ENCODE results near the gene FARSA. TPM values are rescaled to one million over a fixed set of nuclear protein-coding genes. Genes with fewer than 3 reads are reported as not detected.

Gene FARSA
- total and polyA plus RNA-seq, 2 of the 13 experiments (the other 11 are each of a cell fraction or from before 2014, with no cell fraction given) = 25.9 to 72.0 TPM

DNA sequence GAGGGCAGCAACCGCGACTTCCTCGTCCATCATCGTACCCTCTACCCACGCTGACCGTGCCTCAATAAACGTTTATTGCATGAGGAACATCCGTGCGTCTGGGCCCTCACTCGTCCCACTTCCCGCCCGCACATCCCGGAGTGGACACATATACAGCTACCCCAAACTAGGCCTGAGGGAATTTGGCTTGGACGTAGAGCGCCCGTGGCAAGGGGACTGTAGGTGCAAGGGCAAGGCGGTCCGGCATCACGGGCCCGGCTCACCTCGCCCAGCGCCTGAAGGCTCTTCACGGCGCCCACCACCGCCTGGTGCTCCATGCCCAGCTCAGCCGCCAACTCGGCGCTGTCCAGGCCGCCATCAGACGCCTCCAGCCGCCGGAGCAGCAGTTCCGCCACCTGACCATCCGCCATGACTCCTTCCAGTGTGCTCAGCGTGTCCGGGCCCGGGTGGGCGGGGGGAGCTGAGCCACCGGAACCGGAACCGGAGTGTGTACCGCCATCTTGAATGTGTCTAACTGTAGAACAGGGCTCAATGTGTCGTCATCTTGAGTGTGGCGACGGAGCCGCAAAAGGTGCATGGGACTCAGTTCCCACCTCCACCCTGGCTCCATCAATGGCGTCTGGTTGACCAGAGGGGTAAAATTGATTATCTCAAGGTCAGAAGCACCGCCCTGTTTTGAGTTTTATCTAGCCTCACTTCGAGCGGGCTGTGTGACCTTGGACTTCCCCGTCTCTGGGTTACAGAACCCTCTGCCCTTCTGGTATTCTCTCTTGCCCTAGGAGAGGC is at the start of gene FARSA (continued):
- TF ChIP-seq MTA3 (CRISPR knock-in tag; IDR thresholded peaks at IDR 0.05) = no peak
- no peak for TF ChIP-seq HOXA5 (CRISPR knock-in tag; IDR thresholded peaks at IDR 0.05)
- TF ChIP-seq, protein P1, sequence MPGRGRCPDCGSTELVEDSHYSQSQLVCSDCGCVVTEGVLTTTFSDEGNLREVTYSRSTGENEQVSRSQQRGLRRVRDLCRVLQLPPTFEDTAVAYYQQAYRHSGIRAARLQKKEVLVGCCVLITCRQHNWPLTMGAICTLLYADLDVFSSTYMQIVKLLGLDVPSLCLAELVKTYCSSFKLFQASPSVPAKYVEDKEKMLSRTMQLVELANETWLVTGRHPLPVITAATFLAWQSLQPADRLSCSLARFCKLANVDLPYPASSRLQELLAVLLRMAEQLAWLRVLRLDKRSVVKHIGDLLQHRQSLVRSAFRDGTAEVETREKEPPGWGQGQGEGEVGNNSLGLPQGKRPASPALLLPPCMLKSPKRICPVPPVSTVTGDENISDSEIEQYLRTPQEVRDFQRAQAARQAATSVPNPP (CRISPR knock-in tag; IDR thresholded peaks at IDR 0.05) = 0 out of 2 replicates have a peak, but pooled peaks have one; percentile 55
- 0 out of 2 replicates have a peak, but pooled peaks have one; percentile 15 for TF ChIP-seq MEIS2 (CRISPR knock-in tag; IDR thresholded peaks at IDR 0.05)
- TF ChIP-seq, protein P2, sequence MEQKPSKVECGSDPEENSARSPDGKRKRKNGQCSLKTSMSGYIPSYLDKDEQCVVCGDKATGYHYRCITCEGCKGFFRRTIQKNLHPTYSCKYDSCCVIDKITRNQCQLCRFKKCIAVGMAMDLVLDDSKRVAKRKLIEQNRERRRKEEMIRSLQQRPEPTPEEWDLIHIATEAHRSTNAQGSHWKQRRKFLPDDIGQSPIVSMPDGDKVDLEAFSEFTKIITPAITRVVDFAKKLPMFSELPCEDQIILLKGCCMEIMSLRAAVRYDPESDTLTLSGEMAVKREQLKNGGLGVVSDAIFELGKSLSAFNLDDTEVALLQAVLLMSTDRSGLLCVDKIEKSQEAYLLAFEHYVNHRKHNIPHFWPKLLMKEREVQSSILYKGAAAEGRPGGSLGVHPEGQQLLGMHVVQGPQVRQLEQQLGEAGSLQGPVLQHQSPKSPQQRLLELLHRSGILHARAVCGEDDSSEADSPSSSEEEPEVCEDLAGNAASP (CRISPR knock-in tag; IDR thresholded peaks at IDR 0.05; ENCODE audit: borderline replicate concordance) = 0 out of 2 replicates have a peak, but pooled peaks have one; percentile 62
- no peak for TF ChIP-seq FLYWCH1 (CRISPR knock-in tag; IDR thresholded peaks at IDR 0.05)
- TF ChIP-seq, protein P3, sequence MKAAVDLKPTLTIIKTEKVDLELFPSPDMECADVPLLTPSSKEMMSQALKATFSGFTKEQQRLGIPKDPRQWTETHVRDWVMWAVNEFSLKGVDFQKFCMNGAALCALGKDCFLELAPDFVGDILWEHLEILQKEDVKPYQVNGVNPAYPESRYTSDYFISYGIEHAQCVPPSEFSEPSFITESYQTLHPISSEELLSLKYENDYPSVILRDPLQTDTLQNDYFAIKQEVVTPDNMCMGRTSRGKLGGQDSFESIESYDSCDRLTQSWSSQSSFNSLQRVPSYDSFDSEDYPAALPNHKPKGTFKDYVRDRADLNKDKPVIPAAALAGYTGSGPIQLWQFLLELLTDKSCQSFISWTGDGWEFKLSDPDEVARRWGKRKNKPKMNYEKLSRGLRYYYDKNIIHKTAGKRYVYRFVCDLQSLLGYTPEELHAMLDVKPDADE (CRISPR knock-in tag; IDR thresholded peaks at IDR 0.05) = no peak
- peak; percentile 95 for TF ChIP-seq ZNF501 (CRISPR knock-in tag; IDR thresholded peaks at IDR 0.05)
- TF ChIP-seq GATA4 (IDR thresholded peaks at IDR 0.05; ENCODE audit: borderline replicate concordance, low read depth) = peak; percentile 58; the same call in 1 of the 2 replicates
- TF ChIP-seq ZNF20 (CRISPR knock-in tag; IDR thresholded peaks at IDR 0.05) = peak; percentile 69; the same call in 1 of the 2 replicates
- TF ChIP-seq ZNF703 (CRISPR knock-in tag; IDR thresholded peaks at IDR 0.05; ENCODE audit: borderline replicate concordance) = no peak
- TF ChIP-seq, protein P4, sequence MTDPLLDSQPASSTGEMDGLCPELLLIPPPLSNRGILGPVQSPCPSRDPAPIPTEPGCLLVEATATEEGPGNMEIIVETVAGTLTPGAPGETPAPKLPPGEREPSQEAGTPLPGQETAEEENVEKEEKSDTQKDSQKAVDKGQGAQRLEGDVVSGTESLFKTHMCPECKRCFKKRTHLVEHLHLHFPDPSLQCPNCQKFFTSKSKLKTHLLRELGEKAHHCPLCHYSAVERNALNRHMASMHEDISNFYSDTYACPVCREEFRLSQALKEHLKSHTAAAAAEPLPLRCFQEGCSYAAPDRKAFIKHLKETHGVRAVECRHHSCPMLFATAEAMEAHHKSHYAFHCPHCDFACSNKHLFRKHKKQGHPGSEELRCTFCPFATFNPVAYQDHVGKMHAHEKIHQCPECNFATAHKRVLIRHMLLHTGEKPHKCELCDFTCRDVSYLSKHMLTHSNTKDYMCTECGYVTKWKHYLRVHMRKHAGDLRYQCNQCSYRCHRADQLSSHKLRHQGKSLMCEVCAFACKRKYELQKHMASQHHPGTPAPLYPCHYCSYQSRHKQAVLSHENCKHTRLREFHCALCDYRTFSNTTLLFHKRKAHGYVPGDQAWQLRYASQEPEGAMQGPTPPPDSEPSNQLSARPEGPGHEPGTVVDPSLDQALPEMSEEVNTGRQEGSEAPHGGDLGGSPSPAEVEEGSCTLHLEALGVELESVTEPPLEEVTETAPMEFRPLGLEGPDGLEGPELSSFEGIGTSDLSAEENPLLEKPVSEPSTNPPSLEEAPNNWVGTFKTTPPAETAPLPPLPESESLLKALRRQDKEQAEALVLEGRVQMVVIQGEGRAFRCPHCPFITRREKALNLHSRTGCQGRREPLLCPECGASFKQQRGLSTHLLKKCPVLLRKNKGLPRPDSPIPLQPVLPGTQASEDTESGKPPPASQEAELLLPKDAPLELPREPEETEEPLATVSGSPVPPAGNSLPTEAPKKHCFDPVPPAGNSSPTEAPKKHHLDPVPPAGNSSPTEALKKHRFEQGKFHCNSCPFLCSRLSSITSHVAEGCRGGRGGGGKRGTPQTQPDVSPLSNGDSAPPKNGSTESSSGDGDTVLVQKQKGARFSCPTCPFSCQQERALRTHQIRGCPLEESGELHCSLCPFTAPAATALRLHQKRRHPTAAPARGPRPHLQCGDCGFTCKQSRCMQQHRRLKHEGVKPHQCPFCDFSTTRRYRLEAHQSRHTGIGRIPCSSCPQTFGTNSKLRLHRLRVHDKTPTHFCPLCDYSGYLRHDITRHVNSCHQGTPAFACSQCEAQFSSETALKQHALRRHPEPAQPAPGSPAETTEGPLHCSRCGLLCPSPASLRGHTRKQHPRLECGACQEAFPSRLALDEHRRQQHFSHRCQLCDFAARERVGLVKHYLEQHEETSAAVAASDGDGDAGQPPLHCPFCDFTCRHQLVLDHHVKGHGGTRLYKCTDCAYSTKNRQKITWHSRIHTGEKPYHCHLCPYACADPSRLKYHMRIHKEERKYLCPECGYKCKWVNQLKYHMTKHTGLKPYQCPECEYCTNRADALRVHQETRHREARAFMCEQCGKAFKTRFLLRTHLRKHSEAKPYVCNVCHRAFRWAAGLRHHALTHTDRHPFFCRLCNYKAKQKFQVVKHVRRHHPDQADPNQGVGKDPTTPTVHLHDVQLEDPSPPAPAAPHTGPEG (CRISPR knock-in tag; IDR thresholded peaks at IDR 0.05) = no peak
- TF ChIP-seq PCBP1 (IDR thresholded peaks at IDR 0.05; ENCODE audit: borderline replicate concordance, low read depth, low read length) = no peak
- TF ChIP-seq ZNF253 (CRISPR knock-in tag; IDR thresholded peaks at IDR 0.05; ENCODE audit: borderline replicate concordance) = 0 out of 2 replicates have a peak, but pooled peaks have one; percentile 77
- TF ChIP-seq ZNF354B (CRISPR knock-in tag; IDR thresholded peaks at IDR 0.05) = no peak
- no peak for TF ChIP-seq ZNF7 (CRISPR knock-in tag; IDR thresholded peaks at IDR 0.05)
- no peak for TF ChIP-seq MBD4 (IDR thresholded peaks at IDR 0.05; ENCODE audit: borderline replicate concordance, low read length)
- TF ChIP-seq TBL1XR1 (IDR thresholded peaks at IDR 0.05; ENCODE audit: borderline replicate concordance, low read length, partially characterized antibody) = no peak
- peak; percentile 80; the same call in 1 of the 2 replicates for TF ChIP-seq YEATS4 (CRISPR knock-in tag; IDR thresholded peaks at IDR 0.05; ENCODE audit: borderline replicate concordance)

All from HepG2 (cell line).